Caco-2 (cell line): ENCODE results near the gene RIPOR2. TPM values are rescaled to one million over a fixed set of nuclear protein-coding genes. Genes with fewer than 3 reads are reported as not detected.

Experiments
- BruUV-seq: library from RNA; stranded (reverse); fragments of 400-500 nt; replicated peaks from 2 replicates; lab custom pipeline; 2021; lab: Mats Ljungman, UMichigan
- CTCF ChIA-PET: fragments of 300-600 bp; sonication (Branson Sonifier 250); formaldehyde crosslinking; loops from one replicate; lab custom pipeline; 2022; ENCODE audit warnings: antibody characterized with exemption; lab: Charles Lee
- POLR2A ChIA-PET: fragments of 300-600 bp; sonication (Branson Sonifier 250); formaldehyde crosslinking; loops from one replicate; lab custom pipeline; 2022; ENCODE audit warnings: antibody characterized with exemption; lab: Charles Lee
- DNase-seq, 2 experiments: peaks; one replicate each; pipeline versions ENCODE4 v3.0.0 to v3.0.0-alpha.2; 2020 to 2022
- H3K27me3 ChIP-seq: replicated peaks from 2 replicates; pipeline ENCODE4 v1.6.0; 2011; ENCODE audit warnings: low read length; ENCODE audit not compliant: control insufficient read depth, insufficient read depth
- H3K36me3 ChIP-seq: 2 replicates; pipeline ENCODE4 v1.5.1; 2011; ENCODE audit warnings: low read length; ENCODE audit not compliant: control insufficient read depth, insufficient read depth
- H3K4me1 ChIP-seq: fragments of 250-450 bp; sonication (Bioruptor Pico); 2 replicates; pipeline ENCODE4 v1.5.1; 2020; ENCODE audit warnings: mild to moderate bottlenecking
- H3K4me3 ChIP-seq: 2 replicates; pipeline ENCODE4 v1.5.1; 2011; ENCODE audit warnings: low read depth, mild to moderate bottlenecking, control low read depth, low read length
- H3K9me3 ChIP-seq: fragments of 250-450 bp; sonication (Bioruptor Pico); 2 replicates; pipeline ENCODE4 v1.5.1; 2020; ENCODE audit warnings: mild to moderate bottlenecking, moderate library complexity
- H3K27ac Mint-ChIP-seq: one replicate; pipeline ENCODE4 v1.8.0; 2022; ENCODE audit warnings: mixed read lengths; ENCODE audit not compliant: unreplicated experiment
- H3K27me3 Mint-ChIP-seq: one replicate; pipeline ENCODE4 v1.8.0; 2022; ENCODE audit warnings: mixed read lengths; ENCODE audit not compliant: insufficient read depth, unreplicated experiment
- H3K36me3 Mint-ChIP-seq: one replicate; pipeline ENCODE4 v1.8.0; 2022; ENCODE audit warnings: mild to moderate bottlenecking, mixed read lengths; ENCODE audit not compliant: insufficient read depth, unreplicated experiment
- H3K4me1 Mint-ChIP-seq: one replicate; pipeline ENCODE4 v1.8.0; 2022; ENCODE audit warnings: low read depth, mixed read lengths; ENCODE audit not compliant: unreplicated experiment
- H3K4me3 Mint-ChIP-seq: one replicate; pipeline ENCODE4 v1.8.0; 2022; ENCODE audit warnings: mild to moderate bottlenecking, moderate library complexity, mixed read lengths; ENCODE audit not compliant: unreplicated experiment
- H3K9me3 Mint-ChIP-seq: one replicate; pipeline ENCODE4 v1.8.0; 2022; ENCODE audit warnings: mixed read lengths; ENCODE audit not compliant: unreplicated experiment
- intact Hi-C: fragments of 100-400 bp; cut with micrococcal nuclease; formaldehyde crosslinking; loops from one replicate; pipeline ENCODE4 v1.10.0; 2022; ENCODE audit not compliant: unreplicated experiment
- total RNA-seq: library from RNA; stranded (reverse); gene quantifications from 2 replicates; pipeline ENCODE4 v1.2.3, GENCODE V29; 2022
- TF ChIP-seq, protein P1 (sequence below), 2 experiments: fragments of 200-600 bp in 1 of 2; IDR thresholded peaks; 1 replicate in 1 of 2; 2 replicates in 1 of 2; pipeline versions ENCODE4 v1.5.1 to v1.8.0; 2011 to 2022; ENCODE audit warnings: antibody characterized with exemption in 1 of 2, control low read depth in 1 of 2, inconsistent platforms in 1 of 2, low read depth in 1 of 2, low read length in 1 of 2, mild to moderate bottlenecking in 1 of 2, moderate library complexity in 1 of 2; ENCODE audit not compliant: insufficient read depth in 1 of 2, severe bottlenecking in 1 of 2, unreplicated experiment in 1 of 2

Gene RIPOR2
- total RNA-seq, 1 experiment from 2014 or later: 0.64 TPM

DNA sequence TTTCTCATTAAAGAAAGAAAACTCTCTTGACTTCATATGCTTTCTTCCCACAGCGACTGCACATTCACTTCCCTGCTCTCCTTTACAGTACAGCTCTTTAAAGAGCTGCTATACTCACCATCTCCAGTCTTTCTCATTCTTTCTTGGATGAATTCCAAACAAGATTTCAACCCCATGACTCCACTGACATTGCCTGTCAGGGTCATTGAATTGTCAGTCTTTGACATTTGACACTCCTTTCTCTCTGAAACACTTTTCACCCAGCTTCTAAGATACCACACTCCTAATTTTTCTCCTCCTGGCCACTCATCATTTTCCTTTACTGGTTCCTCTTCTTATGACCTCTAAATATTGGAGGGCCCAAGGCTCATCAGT is 136.2 kb downstream of the RIPOR2 start:
- DNase-seq: no peak
- no peaks in the 10 kb centered on the region for H3K9me3 ChIP-seq
- no peaks in the 10 kb centered on the region for H3K27me3 ChIP-seq
- POLR2A ChIA-PET: no interaction called here
- H3K4me3 Mint-ChIP-seq: no peak overlapping the region
- H3K27ac Mint-ChIP-seq: no peak overlapping the region
- no peak overlapping the region for H3K4me3 ChIP-seq
- H3K4me1 Mint-ChIP-seq: peaks cover 7% of the 10 kb centered on the region
- no peaks in the 10 kb centered on the region for H3K36me3 ChIP-seq
- peaks cover 6% of the 10 kb centered on the region for H3K36me3 Mint-ChIP-seq
- H3K9me3 Mint-ChIP-seq: no peaks in the 10 kb centered on the region
- no TSS peak for BruUV-seq
- CTCF ChIA-PET: no interaction called here
- intact Hi-C loops: no loop called here
- TF ChIP-seq, protein P1, sequence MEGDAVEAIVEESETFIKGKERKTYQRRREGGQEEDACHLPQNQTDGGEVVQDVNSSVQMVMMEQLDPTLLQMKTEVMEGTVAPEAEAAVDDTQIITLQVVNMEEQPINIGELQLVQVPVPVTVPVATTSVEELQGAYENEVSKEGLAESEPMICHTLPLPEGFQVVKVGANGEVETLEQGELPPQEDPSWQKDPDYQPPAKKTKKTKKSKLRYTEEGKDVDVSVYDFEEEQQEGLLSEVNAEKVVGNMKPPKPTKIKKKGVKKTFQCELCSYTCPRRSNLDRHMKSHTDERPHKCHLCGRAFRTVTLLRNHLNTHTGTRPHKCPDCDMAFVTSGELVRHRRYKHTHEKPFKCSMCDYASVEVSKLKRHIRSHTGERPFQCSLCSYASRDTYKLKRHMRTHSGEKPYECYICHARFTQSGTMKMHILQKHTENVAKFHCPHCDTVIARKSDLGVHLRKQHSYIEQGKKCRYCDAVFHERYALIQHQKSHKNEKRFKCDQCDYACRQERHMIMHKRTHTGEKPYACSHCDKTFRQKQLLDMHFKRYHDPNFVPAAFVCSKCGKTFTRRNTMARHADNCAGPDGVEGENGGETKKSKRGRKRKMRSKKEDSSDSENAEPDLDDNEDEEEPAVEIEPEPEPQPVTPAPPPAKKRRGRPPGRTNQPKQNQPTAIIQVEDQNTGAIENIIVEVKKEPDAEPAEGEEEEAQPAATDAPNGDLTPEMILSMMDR (IDR thresholded peaks at IDR 0.05; ENCODE audit: insufficient read depth in 1 of 2, low read depth in 1 of 2, low read length in 1 of 2, severe bottlenecking in 1 of 2, unreplicated experiment in 1 of 2): no peak
- H3K27me3 Mint-ChIP-seq: no peaks in the 10 kb centered on the region
- H3K4me1 ChIP-seq: peaks cover 11% of the 10 kb centered on the region

DNA sequence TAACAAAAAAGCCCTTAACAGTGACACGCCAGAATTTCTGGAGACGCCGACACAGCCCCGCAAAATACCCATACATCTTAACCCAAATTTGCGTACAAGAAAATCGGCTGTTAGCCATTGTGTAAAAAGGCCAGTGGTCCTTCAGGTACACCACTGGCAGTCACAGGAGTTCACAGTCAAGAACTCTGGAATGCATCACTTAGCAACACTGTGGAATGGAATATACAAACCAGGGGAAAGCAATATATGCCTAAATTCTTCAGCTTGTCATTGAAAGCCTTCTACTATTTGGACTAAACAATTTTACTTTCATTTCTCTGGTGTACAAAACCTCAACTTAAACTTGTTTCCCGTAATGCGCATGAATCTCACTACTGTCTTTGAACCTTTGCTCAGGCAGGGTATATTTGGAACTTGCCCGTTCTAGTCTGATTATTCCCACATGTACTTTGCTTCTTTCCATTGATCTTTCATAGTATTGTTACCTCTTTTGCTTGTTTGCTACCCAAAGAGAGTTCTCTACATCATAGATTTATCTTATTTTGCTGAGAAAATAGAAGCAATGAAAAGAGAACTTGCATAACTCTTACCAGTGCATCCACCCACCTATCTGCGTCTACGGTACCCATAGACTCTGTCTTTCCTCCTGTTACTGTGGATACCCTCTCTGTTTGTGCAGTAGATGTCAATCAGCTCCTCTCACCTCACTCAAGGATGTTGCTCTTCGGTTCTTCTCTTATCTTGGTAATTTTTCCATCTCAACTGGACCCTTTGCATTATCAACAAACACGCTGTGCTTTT is 136.8 kb downstream of the RIPOR2 start, which contains the start of gene ARMH2:
Gene ARMH2, minus strand, starts transcription at position 178 of the 801 bp plus-strand sequence. Its CDS starts 60 bp downstream, at position 118.
- Mint-ChIP-seq H3K36me3 (peaks cover 6% of the 10 kb centered on the region), H3K27me3 (no peaks in the 10 kb centered on the region), H3K9me3 (no peaks in the 10 kb centered on the region), H3K27ac (no peak within 1 kb of the TSS), H3K4me1 (peaks cover 7% of the 10 kb centered on the region), H3K4me3 (no peak within 1 kb of the TSS)
- no peak for DNase-seq
- TF ChIP-seq, protein P1 (IDR thresholded peaks at IDR 0.05; ENCODE audit: insufficient read depth in 1 of 2, low read depth in 1 of 2, low read length in 1 of 2, severe bottlenecking in 1 of 2, unreplicated experiment in 1 of 2): no peak
- no peaks in the 10 kb centered on the region for H3K9me3 ChIP-seq
- BruUV-seq: no TSS peak
- peaks cover 11% of the 10 kb centered on the region for H3K4me1 ChIP-seq
- CTCF ChIA-PET: no interaction called here
- H3K36me3 ChIP-seq: no peaks in the 10 kb centered on the region
- no peaks in the 10 kb centered on the region for H3K27me3 ChIP-seq
- H3K4me3 ChIP-seq: no peak within 1 kb of the TSS
- intact Hi-C loops: no loop called here
- POLR2A ChIA-PET: no interaction called here

DNA sequence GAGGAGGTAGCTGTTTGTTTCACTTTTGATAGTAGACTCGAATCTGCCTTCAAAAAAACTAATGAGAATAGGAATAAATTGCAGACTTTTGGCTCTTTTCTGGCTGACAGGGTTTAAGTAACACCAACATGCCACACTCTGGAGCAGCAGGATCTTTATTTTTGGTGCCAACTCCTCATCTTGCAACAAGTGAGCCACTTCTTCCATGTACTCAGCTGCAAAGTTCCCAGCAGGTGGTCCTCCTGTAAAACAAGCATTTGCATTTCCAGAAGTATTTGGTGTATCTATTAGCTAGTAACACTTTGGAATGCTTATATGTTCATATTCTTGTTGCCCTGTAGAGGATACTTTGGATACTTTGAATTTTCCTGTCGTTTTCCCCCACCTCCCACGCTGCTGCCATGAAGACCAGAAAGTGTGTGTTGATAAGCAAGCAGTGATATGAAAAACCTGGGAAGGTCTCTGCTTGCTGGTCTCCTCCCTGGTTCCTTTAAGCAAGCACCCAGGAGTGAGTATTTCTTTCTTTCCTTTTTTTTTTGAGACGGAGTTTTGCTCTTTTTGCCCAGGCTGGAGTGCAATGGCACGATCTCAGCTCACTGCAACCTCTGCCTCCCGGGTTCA is 138.1 kb downstream of the RIPOR2 start:
- no peak overlapping the region for H3K4me3 Mint-ChIP-seq
- CTCF ChIA-PET: no interaction called here
- no peaks in the 10 kb centered on the region for H3K27me3 Mint-ChIP-seq
- TF ChIP-seq, protein P1 (IDR thresholded peaks at IDR 0.05; ENCODE audit: insufficient read depth in 1 of 2, low read depth in 1 of 2, low read length in 1 of 2, severe bottlenecking in 1 of 2, unreplicated experiment in 1 of 2): no peak
- intact Hi-C loops: no loop called here
- no TSS peak for BruUV-seq
- no peak overlapping the region for H3K27ac Mint-ChIP-seq
- H3K4me1 Mint-ChIP-seq: peaks cover 2% of the 10 kb centered on the region
- Histone ChIP-seq H3K4me1 (peaks cover 5% of the 10 kb centered on the region), H3K36me3 (no peaks in the 10 kb centered on the region), H3K4me3 (no peak overlapping the region), H3K9me3 (no peaks in the 10 kb centered on the region), H3K27me3 (no peaks in the 10 kb centered on the region)
- POLR2A ChIA-PET: no interaction called here
- peaks cover under 1% of the 10 kb centered on the region for H3K36me3 Mint-ChIP-seq
- H3K9me3 Mint-ChIP-seq: no peaks in the 10 kb centered on the region
- no peak for DNase-seq
